GM23248 (cell line): ENCODE measurements around the gene FGFR2. TPM values are rescaled to one million over a fixed set of nuclear protein-coding genes. Genes with fewer than 3 reads are reported as not detected.

ENCODE experiments used
- DNase-seq: peaks from one replicate; pipeline ENCODE4 v3.0.0-alpha.2; 2015
- H2AFZ ChIP-seq: fragments of 200-600 bp; sonication (generic); 2 replicates; pipeline ENCODE4 v1.6.1; 2016; ENCODE audit warnings: antibody characterized with exemption
- H3F3A ChIP-seq: fragments of 200-600 bp; sonication (generic); 2 replicates; pipeline ENCODE4 v1.6.1; 2016; ENCODE audit warnings: mild to moderate bottlenecking, antibody characterized with exemption, mixed run types; ENCODE audit not compliant: insufficient read depth
- H3K27ac ChIP-seq: fragments of 200-600 bp; sonication (generic); 2 replicates; pipeline ENCODE4 v1.5.1; 2016; ENCODE audit warnings: mild to moderate bottlenecking
- H3K27me3 ChIP-seq: fragments of 200-600 bp; sonication (generic); replicated peaks from 2 replicates; pipeline ENCODE4 v1.6.1; 2016; ENCODE audit warnings: mild to moderate bottlenecking; ENCODE audit not compliant: insufficient read depth
- H3K36me3 ChIP-seq: fragments of 200-600 bp; sonication (generic); 2 replicates; pipeline ENCODE4 v1.6.1; 2016; ENCODE audit warnings: low read depth, mild to moderate bottlenecking
- H3K4me1 ChIP-seq: fragments of 200-600 bp; sonication (generic); 2 replicates; pipeline ENCODE4 v1.6.1; 2016; ENCODE audit warnings: mild to moderate bottlenecking; ENCODE audit not compliant: insufficient read depth
- H3K4me2 ChIP-seq: fragments of 200-600 bp; sonication (generic); one replicate; pipeline ENCODE4 v1.6.1; 2016; ENCODE audit warnings: mild to moderate bottlenecking; ENCODE audit not compliant: unreplicated experiment
- H3K4me3 ChIP-seq: fragments of 200-600 bp; sonication (generic); 2 replicates; pipeline ENCODE4 v1.5.1; 2016; ENCODE audit warnings: mild to moderate bottlenecking
- H3K79me2 ChIP-seq: fragments of 200-600 bp; sonication (generic); 2 replicates; pipeline ENCODE4 v1.6.1; 2016; ENCODE audit warnings: mild to moderate bottlenecking; ENCODE audit not compliant: insufficient read depth
- H3K9ac ChIP-seq: fragments of 200-600 bp; sonication (generic); 2 replicates; pipeline ENCODE4 v1.6.1; 2016; ENCODE audit warnings: mild to moderate bottlenecking
- H3K9me2 ChIP-seq: fragments of 200-600 bp; sonication (generic); 2 replicates; pipeline ENCODE4 v1.6.1; 2016; ENCODE audit warnings: mixed run types, mild to moderate bottlenecking, moderate library complexity; ENCODE audit not compliant: insufficient read depth
- H3K9me3 ChIP-seq: fragments of 200-600 bp; sonication (generic); one replicate; pipeline ENCODE4 v1.6.1; 2017; ENCODE audit warnings: low read depth
- H4K20me1 ChIP-seq: fragments of 200-600 bp; sonication (generic); 2 replicates; pipeline ENCODE4 v1.6.0; 2016; ENCODE audit not compliant: insufficient read depth
- EZH2 ChIP-seq: fragments of 200-600 bp; sonication (generic); IDR thresholded peaks from 2 replicates; pipeline ENCODE4 v1.6.1; 2018; ENCODE audit warnings: antibody characterized with exemption, mild to moderate bottlenecking; ENCODE audit not compliant: insufficient read depth, poor library complexity, severe bottlenecking
- EZH2phosphoT487 ChIP-seq: fragments of 200-600 bp; sonication (generic); IDR thresholded peaks from 2 replicates; pipeline ENCODE4 v1.6.1; 2018; ENCODE audit warnings: antibody characterized with exemption, moderate library complexity, mild to moderate bottlenecking, low read depth; ENCODE audit not compliant: insufficient read depth
- WGBS, 2 experiments: methylation state at CpG; one replicate each; pipeline ENCODE4 v1.1.6; 2015 to 2017; ENCODE audit warnings: low lambda C conversion rate in 2 of 2, low coverage in 1 of 2; ENCODE audit errors: missing lambda C conversion rate in 2 of 2; 5-methylcytosine and 5-hydroxymethylcytosine counted together
- in situ Hi-C: fragments of 300-500 bp; cut with MboI; formaldehyde crosslinking; loops from 2 replicates; pipeline ENCODE4 v1.15.0; 2020
- polyA plus RNA-seq: library from polyadenylated mRNA; unstranded; fragments of >200 nt; fragmentation: Nextera tagmentation; extraction: Ambion mirVana; gene quantifications from 2 replicates; pipeline ENCODE4 v1.2.1, GENCODE V29; 2016
- total RNA-seq: library from RNA; depleted of rRNA; stranded (reverse); fragments of >200 nt; shearing (Covaris generic); gene quantifications from 2 replicates; pipeline ENCODE4 v1.2.3, GENCODE V29; 2014

Gene FGFR2
- total and polyA plus RNA-seq, 2 experiments from 2014 or later: 0.15 TPM; not detected in 1

- no peak overlapping the region for H3K4me3 ChIP-seq
- H3K27ac ChIP-seq: no peak overlapping the region
- H3K4me2 ChIP-seq: no peak overlapping the region
- H3F3A ChIP-seq: no peaks in the 10 kb centered on the region
- DNase-seq: no peak
- no peak for TF ChIP-seq EZH2
- TF ChIP-seq EZH2phosphoT487: no peak
- in situ Hi-C loops: no loop called here
- H3K27me3 ChIP-seq: no peaks in the 10 kb centered on the region
- H3K4me1 ChIP-seq: no peaks in the 10 kb centered on the region
- no peak overlapping the region for H3K9ac ChIP-seq
- H2AFZ ChIP-seq: no peak overlapping the region
- H3K9me2 ChIP-seq: no peaks in the 10 kb centered on the region
- H3K36me3 ChIP-seq: no peaks in the 10 kb centered on the region
- no peaks in the 10 kb centered on the region for H4K20me1 ChIP-seq
- 40 to 52% methylated on average over 5 of the region's 6 CpGs for WGBS, 2 experiments
- H3K9me3 ChIP-seq: no peaks in the 10 kb centered on the region
- no peaks in the 10 kb centered on the region for H3K79me2 ChIP-seq
Measured at GRCh38 chr10:121613456-121613855, 15.2 kb upstream of the FGFR2 start.

GRCh38 chr10:121611393-121612159, 13.3 kb upstream of the FGFR2 start:
- TF ChIP-seq EZH2: no peak
- no peak for TF ChIP-seq EZH2phosphoT487
- Histone ChIP-seq H3F3A (no peaks in the 10 kb centered on the region), H3K9me2 (no peaks in the 10 kb centered on the region), H3K36me3 (no peaks in the 10 kb centered on the region), H2AFZ (no peak overlapping the region), H3K4me1 (no peaks in the 10 kb centered on the region), H3K27ac (no peak overlapping the region), H3K9ac (no peak overlapping the region), H3K4me3 (no peak overlapping the region), H3K27me3 (0 out of 2 replicates have a peak, but pooled peaks cover 4% of the 10 kb centered on the region), H3K9me3 (no peaks in the 10 kb centered on the region), H3K79me2 (no peaks in the 10 kb centered on the region), H3K4me2 (no peak overlapping the region), H4K20me1 (no peaks in the 10 kb centered on the region)
- WGBS, 2 experiments: 68 to 73% methylated on average over 11 to 12 of the region's 12 CpGs
- DNase-seq: no peak
- in situ Hi-C loops: no loop called here

- no peak overlapping the region for H3K4me3 ChIP-seq
- no peak overlapping the region for H2AFZ ChIP-seq
- H3K27ac ChIP-seq: no peak overlapping the region
- no peaks in the 10 kb centered on the region for H4K20me1 ChIP-seq
- no peaks in the 10 kb centered on the region for H3F3A ChIP-seq
- H3K9ac ChIP-seq: no peak overlapping the region
- WGBS, 2 experiments: 76 to 81% methylated on average over 7 of the region's 7 CpGs
- no peak for DNase-seq
- no peaks in the 10 kb centered on the region for H3K36me3 ChIP-seq
- in situ Hi-C loops: no loop called here
- no peaks in the 10 kb centered on the region for H3K79me2 ChIP-seq
- no peaks in the 10 kb centered on the region for H3K9me2 ChIP-seq
- TF ChIP-seq EZH2: no peak
- TF ChIP-seq EZH2phosphoT487: no peak
- no peak overlapping the region for H3K4me2 ChIP-seq
- H3K27me3 ChIP-seq: 0 out of 2 replicates have a peak, but pooled peaks cover 4% of the 10 kb centered on the region
- H3K9me3 ChIP-seq: no peaks in the 10 kb centered on the region
- H3K4me1 ChIP-seq: no peaks in the 10 kb centered on the region
Measured at GRCh38 chr10:121610798-121611323, 12.6 kb upstream of the FGFR2 start.

GRCh38 chr10:121609426-121610380, 11.5 kb upstream of the FGFR2 start:
- 74 to 76% methylated on average over 17 of the region's 17 CpGs for WGBS, 2 experiments
- H3K27me3 ChIP-seq: 0 out of 2 replicates have a peak, but pooled peaks cover 4% of the 10 kb centered on the region
- H3K4me3 ChIP-seq: no peak overlapping the region
- in situ Hi-C loops: no loop called here
- DNase-seq: no peak
- H3K9me2 ChIP-seq: no peaks in the 10 kb centered on the region
- no peaks in the 10 kb centered on the region for H4K20me1 ChIP-seq
- H3K79me2 ChIP-seq: no peaks in the 10 kb centered on the region
- no peaks in the 10 kb centered on the region for H3K9me3 ChIP-seq
- no peak overlapping the region for H2AFZ ChIP-seq
- TF ChIP-seq EZH2phosphoT487 (no peak), EZH2 (no peak)
- H3K9ac ChIP-seq: no peak overlapping the region
- H3K27ac ChIP-seq: no peak overlapping the region
- no peaks in the 10 kb centered on the region for H3K36me3 ChIP-seq
- no peak overlapping the region for H3K4me2 ChIP-seq
- no peaks in the 10 kb centered on the region for H3K4me1 ChIP-seq
- H3F3A ChIP-seq: no peaks in the 10 kb centered on the region
